NCI-H446 (cell line): ENCODE results near the gene GIGYF1.
A peak's percentile ranks its signal among the peaks of the same experiment; 100 is the strongest.

Source experiments
- DNase-seq, 2 experiments: peaks; one replicate each; lab custom pipeline; 2025; lab: John Stamatoyannopoulos, UW

The GIGYF1 gene

GRCh38 chr7:100684534-100685042 lies 9.5 kb downstream of the GIGYF1 start:
- no peak for DNase-seq

- no peak for DNase-seq
These were observed 10.2 kb downstream of the GIGYF1 start for GRCh38 chr7:100683659-100684533.

- DNase-seq = no peak
These were observed 10.9 kb downstream of the GIGYF1 start for GRCh38 chr7:100682991-100683658.

- no peak for DNase-seq
These were observed 11.8 kb downstream of the GIGYF1 start for GRCh38 chr7:100682228-100682741.

- no peak for DNase-seq
These were observed 12.4 kb downstream of the GIGYF1 start for GRCh38 chr7:100681491-100682227.

- DNase-seq = no peak
These were observed 13.3 kb downstream of the GIGYF1 start for GRCh38 chr7:100680576-100681271.

- no peak for DNase-seq
These were observed 14.0 kb downstream of the GIGYF1 start for GRCh38 chr7:100679927-100680575.

- DNase-seq = no peak
These were observed 14.7 kb downstream of the GIGYF1 start for GRCh38 chr7:100679129-100679926.

- no peak for DNase-seq
These were observed 15.6 kb downstream of the GIGYF1 start for GRCh38 chr7:100678291-100678984.

- no peak for DNase-seq
These were observed 16.5 kb downstream of the GIGYF1 start for GRCh38 chr7:100677308-100678267.

GRCh38 chr7:100676501-100677306 lies 17.3 kb downstream of the GIGYF1 start:
- DNase-seq = no peak

- no peak for DNase-seq
These were observed 18.3 kb downstream of the GIGYF1 start for GRCh38 chr7:100675581-100676350.

GRCh38 chr7:100675105-100675451 lies 19.0 kb downstream of the GIGYF1 start:
- no peak for DNase-seq

- DNase-seq = no peak
These were observed 19.5 kb downstream of the GIGYF1 start for GRCh38 chr7:100674411-100675104.

- DNase-seq = no peak
These were observed 20.1 kb downstream of the GIGYF1 start for GRCh38 chr7:100673942-100674410.

GRCh38 chr7:100673302-100673941 lies 20.6 kb downstream of the GIGYF1 start, which contains the start of gene GNB2:
GNB2 (plus strand) TSS chr7:100673740; CDS start chr7:100676266, 2,526 bp downstream.
- DNase-seq = peak; percentile 91 to 98
